Endometrial microvascular endothelial cells (primary cell): ENCODE measurements around the gene SPON1. TPM values are rescaled to one million over a fixed set of nuclear protein-coding genes. Genes with fewer than 3 reads are reported as not detected.
"Not testable (repeated sequence)": the region's sequence is repeated elsewhere in the genome, so short reads cannot be mapped to it uniquely, and the experiment has no call there.

Experiments used
- in situ Hi-C: cut with HindIII; loops from 2 replicates; pipeline ENCODE4 v1.10.0; 2017; ENCODE audit warnings: low sequenced_read_pairs, low pct_unique_long_range_greater_than_20kb; ENCODE audit errors: inconsistent ontology term
- total RNA-seq: library from RNA; depleted of rRNA; stranded (reverse); fragments of >200 nt; gene quantifications from one replicate; pipeline ENCODE4 v1.2.3, GENCODE V29; 2015; ENCODE audit errors: inconsistent ontology term

SPON1 gene
- total RNA-seq, 1 donor from 2014 or later, result not detected

GRCh38 chr11:14140991-14141390, 178.5 kb downstream of the SPON1 start:
- in situ Hi-C loops, result no loop called here

GRCh38 chr11:14141676-14142075, 179.2 kb downstream of the SPON1 start:
- in situ Hi-C loops, result no loop called here

- in situ Hi-C loops, result no loop called here
Measured at GRCh38 chr11:14144934-14145333, 182.4 kb downstream of the SPON1 start.

DNA sequence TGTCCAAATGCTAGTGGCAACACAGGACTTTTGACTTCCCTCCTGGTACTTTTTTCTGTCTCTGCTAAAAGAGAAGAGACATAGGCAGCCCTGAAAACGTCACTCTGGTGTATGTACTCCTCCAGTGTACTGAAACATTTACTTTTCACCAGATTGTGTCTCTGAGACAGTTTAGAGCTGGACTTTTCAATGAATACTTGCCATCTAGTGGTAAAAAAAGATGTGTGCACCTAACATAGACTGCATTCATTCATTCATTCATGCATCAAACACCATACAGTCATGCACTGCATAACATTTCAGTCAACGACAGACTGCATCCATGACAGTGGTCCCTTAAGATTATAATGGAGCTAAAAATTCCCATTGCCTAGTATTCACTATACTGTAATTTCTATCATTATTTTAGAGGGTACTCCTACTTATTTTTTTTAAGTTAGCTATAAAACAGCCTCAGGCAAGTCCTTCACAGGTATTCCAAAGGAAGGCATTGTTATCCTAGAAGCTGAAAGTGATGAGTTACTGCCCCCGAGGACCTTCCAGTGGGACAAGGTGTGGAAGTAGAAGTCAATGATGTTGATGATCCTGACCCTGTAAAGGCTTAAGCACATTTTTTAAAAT, 186.2 kb downstream of the SPON1 start:
- in situ Hi-C loops, result no loop called here

- in situ Hi-C loops, result no loop called here
Measured at GRCh38 chr11:14149683-14150082, 187.2 kb downstream of the SPON1 start.

DNA sequence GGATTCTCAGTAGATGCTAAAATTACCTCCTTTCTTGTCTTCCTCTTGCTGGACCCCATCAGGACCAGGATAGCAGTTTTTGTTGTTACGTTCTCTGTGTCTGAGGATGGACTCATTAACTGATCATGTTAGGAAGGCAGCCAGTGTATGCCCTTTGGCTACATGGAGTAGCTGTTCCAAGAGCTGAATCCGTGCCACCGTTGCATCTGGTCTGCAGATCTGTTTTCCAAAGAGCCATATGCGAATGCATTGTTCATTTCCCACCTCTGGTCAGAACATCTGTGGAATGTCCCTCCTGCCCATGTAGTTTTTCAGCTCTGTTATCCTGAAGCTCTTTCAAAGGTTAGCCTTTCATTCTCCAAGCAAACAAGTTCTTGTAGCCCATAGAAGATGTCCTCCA, 188.4 kb downstream of the SPON1 start:
- in situ Hi-C loops, result no loop called here

GRCh38 chr11:14154103-14154502, 191.6 kb downstream of the SPON1 start:
- in situ Hi-C loops, result not testable (repeated sequence)

DNA sequence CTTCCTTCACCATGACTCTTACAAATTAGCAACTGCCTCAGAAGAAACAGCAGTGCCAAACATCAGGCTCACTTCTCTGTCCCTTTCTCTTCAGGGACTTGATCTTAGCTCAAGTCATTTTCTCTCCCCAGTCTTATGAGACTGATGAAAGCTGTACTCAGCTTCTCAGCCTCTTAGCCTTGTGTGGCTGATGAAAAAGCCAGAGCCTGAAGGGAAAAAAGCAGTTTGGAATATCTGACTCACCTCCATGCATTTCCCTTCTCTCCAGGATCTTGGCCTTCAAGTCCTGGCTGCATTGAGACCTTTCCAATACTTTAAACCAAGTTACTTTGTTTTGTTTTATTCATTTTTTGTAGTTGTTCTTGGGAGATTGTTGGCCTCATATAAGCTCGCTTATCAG, 195.9 kb downstream of the SPON1 start:
- in situ Hi-C loops, result no loop called here

DNA sequence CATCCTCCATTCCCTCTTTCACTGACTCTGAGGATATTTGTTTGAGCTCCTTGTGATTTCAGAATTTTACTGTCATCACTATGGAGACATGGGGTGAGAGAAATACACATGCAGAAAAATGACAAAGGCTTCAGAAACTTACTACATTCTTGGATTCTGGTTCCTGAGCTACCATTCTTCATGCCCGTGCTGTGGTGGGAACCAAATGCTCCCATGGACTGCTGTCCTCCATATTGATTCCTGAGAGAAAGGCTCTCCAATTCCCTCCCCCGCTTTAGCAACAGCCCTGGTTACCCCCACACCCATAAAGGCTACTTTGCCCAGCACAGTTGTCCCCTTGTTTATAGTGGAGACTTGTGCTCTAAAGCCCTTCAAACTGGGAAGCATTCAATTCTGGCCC, 201.1 kb downstream of the SPON1 start:
- in situ Hi-C loops, result no loop called here

- in situ Hi-C loops, result not testable (repeated sequence)
Measured at GRCh38 chr11:14173679-14174078, 211.2 kb downstream of the SPON1 start.

GRCh38 chr11:14179116-14179820, 216.7 kb downstream of the SPON1 start:
- in situ Hi-C loops, result no loop called here

GRCh38 chr11:14181121-14181520, 218.6 kb downstream of the SPON1 start:
- in situ Hi-C loops, result no loop called here

- in situ Hi-C loops, result no loop called here
Measured at GRCh38 chr11:14182833-14183364, 220.4 kb downstream of the SPON1 start.

GRCh38 chr11:14184028-14184940, 221.8 kb downstream of the SPON1 start:
- in situ Hi-C loops, result no loop called here

DNA sequence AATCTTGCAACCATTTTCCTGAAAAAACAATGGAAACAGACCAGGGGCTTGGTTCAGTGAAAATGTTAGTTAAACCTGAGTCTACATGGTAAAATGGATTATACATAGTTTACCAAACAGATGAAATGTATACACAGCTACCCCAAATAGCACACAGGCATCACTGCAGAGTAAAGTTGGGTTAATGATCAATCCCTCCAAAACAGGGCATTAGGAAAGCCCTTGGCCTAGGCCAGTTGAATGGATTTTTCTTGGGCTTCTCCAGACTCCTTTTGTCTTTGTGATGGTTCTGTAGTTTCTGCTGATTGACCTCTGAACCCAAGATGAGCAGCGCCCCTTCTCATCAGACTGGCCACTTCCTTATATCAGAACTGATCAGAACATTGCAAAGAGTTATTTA, 222.9 kb downstream of the SPON1 start:
- in situ Hi-C loops, result no loop called here

DNA sequence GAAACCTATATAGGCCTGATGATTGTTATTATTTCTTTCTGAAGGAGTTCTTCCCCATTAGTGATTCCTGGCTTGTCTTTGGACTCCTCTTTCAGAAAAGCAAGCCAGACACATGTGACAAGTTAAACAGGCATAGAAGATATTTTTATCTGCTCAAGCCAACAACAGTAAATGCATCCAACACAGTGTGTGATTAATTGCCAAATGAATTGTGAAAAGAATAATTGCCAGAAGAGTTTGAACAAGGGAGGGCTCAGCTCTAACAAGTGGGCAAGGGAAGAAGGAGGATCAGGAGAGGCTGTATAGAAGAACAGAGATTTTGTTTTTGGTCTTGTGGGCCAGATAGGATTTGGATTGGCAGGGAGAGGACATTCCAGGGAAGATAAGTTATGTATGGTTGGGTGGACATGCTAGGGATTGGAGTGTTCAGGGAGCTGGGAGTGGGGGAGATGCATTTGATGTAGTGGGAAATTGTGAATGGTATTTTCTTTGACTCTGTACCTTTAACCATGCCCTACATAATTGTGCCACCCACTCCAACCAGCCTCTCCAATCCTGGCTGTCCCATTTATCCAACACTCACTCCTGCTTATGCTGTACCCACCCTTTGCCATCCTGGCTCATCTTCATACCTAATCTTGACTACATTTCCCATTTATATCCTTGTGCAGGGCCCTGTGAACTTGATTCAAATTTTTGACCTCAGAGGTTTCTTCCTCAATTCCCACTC, 223.7 kb downstream of the SPON1 start:
- in situ Hi-C loops, result no loop called here

- in situ Hi-C loops, result no loop called here
Measured at GRCh38 chr11:14189874-14190273, 227.4 kb downstream of the SPON1 start.

DNA sequence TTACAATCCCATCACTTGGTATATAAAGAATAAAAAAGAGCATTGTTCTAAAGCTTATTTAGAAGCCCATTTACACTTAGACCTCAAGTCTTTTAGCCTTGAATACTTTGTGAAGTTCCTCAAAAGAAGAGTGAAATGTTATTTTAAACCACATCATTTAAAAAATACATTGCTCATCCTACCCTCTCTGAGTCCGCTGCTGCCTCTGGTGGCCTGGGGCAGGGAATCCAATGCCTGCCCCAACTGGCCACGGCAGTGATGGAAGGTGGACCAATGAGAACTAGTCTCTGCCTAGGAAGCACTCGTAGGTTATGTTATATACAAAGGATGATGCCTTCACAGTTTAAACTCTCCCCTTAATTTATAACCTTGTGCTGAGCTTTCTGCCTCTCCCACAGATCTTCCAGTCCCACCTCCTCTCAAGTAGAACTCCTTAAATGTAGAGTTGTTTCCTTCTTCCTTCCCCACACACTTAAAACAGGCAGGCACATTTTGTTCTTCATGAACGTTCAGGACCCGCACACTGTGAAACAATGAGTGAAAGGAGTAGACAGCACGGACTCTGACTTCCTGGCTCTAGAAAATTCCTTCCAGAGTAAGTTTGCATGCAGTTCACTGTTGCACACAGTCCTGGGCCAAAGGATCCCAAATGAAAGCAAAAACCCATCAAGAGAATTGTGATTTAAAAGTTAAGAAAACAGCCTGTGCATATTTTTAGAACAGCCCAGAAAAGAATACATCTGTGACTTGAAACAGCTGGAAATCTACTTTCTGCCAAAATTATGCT, 228.7 kb downstream of the SPON1 start:
- in situ Hi-C loops, result no loop called here
